Measurements from ENCODE around the gene PAPPA2. TPM values are rescaled to one million over a fixed set of nuclear protein-coding genes. Genes with fewer than 3 reads are reported as not detected.
A peak's percentile ranks its signal among the peaks of the same experiment; 100 is the strongest.

The PAPPA2 gene
- total and polyA plus RNA-seq, 2 donors (not counting 1 experiment from before 2014, with no cell fraction given): 0.24 to 4.1 TPM

DNA sequence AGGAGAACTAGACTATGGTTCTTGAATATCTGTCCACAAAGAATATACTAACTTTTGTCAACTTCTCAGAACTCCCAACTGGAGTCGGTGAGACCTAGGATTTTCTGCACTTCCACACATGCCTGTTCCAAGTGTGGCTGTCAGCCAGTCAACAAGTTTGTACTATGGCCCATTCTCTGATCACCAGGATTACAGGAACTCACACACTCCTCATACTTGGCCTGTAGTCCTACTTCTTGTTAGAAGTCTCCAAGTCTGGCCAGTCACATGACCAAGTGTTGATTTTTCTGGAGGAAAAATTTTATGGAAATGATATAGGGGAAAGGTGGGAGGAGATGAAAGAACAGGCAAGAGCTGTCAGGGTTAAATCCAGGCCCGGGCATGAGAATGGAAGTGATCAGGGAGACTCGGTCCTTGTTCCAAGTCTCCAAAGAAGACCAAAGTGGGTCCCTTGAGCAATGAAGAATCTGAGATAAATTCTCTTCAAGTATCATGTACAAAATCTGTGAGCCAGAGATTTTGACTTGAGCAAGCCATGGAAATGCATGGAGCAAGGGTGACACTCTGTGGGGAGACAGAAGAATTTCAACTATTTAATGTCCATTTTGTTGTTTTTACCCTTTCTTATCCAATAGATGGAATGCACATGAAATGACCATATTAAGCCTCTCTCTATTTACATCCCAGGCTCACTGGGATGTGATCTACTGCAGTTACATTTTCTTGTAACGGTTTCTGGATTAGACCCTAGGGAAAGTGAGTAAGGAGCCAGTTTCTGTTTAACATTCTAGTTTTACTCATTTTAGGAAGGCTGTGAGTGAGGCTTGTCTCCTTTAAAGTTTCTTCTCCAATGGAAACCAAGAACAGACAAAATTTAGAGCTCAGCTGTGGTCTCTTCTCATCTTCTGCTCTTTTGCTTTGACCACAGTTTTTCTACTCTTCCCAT lies 380.6 kb downstream of the PAPPA2 start:
- Histone ChIP-seq H3K27ac (ENCODE audit: insufficient read depth, low read length) (no peak overlapping the region), H4K20me1 (ENCODE audit: control insufficient read depth, extremely low read depth, insufficient read depth, low read length) (no peaks in the 10 kb centered on the region), H2AFZ (ENCODE audit: low read length) (no peak overlapping the region), H3K9ac (ENCODE audit: insufficient read depth, low read length) (no peak overlapping the region), H3K36me3 (ENCODE audit: control insufficient read depth, insufficient read depth, low read length) (no peaks in the 10 kb centered on the region), H3K4me3 (replicated peaks in 1 of 4; ENCODE audit: control extremely low read depth in 1 of 4, insufficient read depth in 1 of 4, low read depth in 3 of 4, low read length in 4 of 4) (no peak overlapping the region), H3K4me2 (ENCODE audit: extremely low read depth, insufficient read depth, low read length) (no peak overlapping the region), H3K9me3 (ENCODE audit: control insufficient read depth, insufficient read depth, low read depth, low read length) (no peaks in the 10 kb centered on the region), H3K79me2 (ENCODE audit: control insufficient read depth, insufficient read depth, low read length) (no peaks in the 10 kb centered on the region), H3K27me3 (ENCODE audit: control insufficient read depth, insufficient read depth, low read length) (no peaks in the 10 kb centered on the region), H3K4me1 (ENCODE audit: control insufficient read depth, extremely low read depth, insufficient read depth, low read length) (no peaks in the 10 kb centered on the region)
- TF ChIP-seq EZH2 (IDR thresholded peaks at IDR 0.05; ENCODE audit: low read length, missing control alignments): no peak
- TF ChIP-seq, protein P1, sequence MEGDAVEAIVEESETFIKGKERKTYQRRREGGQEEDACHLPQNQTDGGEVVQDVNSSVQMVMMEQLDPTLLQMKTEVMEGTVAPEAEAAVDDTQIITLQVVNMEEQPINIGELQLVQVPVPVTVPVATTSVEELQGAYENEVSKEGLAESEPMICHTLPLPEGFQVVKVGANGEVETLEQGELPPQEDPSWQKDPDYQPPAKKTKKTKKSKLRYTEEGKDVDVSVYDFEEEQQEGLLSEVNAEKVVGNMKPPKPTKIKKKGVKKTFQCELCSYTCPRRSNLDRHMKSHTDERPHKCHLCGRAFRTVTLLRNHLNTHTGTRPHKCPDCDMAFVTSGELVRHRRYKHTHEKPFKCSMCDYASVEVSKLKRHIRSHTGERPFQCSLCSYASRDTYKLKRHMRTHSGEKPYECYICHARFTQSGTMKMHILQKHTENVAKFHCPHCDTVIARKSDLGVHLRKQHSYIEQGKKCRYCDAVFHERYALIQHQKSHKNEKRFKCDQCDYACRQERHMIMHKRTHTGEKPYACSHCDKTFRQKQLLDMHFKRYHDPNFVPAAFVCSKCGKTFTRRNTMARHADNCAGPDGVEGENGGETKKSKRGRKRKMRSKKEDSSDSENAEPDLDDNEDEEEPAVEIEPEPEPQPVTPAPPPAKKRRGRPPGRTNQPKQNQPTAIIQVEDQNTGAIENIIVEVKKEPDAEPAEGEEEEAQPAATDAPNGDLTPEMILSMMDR (conservative IDR thresholded peaks at IDR 0.05 in 1 of 2, IDR thresholded peaks at IDR 0.05 in 1 of 2; ENCODE audit: low read depth in 1 of 2, low read length in 2 of 2): peak; percentile 13 to 66
- DNase-seq (ENCODE audit: low read depth in 2 of 2): peak; percentile 45 to 52

DNA sequence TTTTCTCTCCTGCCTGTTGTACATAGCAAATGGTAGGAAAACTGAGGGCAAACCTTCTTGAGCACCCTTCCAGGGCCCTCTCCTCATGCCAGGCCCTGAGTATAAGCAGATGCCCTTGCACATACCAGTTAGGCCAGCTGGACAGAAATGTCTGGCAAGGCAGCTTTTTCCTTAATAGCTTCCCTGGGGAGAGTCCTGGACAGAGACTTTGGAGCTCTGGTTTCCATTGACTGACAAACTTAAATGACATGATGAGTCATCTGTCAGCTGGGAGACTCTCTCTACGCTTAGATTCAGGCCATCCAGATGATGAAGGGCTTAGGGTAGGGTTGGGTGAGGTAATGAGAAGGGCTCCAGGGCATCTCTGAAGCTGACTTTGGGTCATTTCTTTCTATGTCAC lies 384.1 kb downstream of the PAPPA2 start:
- H3K79me2 ChIP-seq (ENCODE audit: control insufficient read depth, insufficient read depth, low read length): no peaks in the 10 kb centered on the region
- no peak overlapping the region for H2AFZ ChIP-seq (ENCODE audit: low read length)
- H3K9ac ChIP-seq (ENCODE audit: insufficient read depth, low read length): no peak overlapping the region
- no peaks in the 10 kb centered on the region for H3K9me3 ChIP-seq (ENCODE audit: control insufficient read depth, insufficient read depth, low read depth, low read length)
- H3K4me1 ChIP-seq (ENCODE audit: control insufficient read depth, extremely low read depth, insufficient read depth, low read length): no peaks in the 10 kb centered on the region
- TF ChIP-seq, protein P1 (conservative IDR thresholded peaks at IDR 0.05 in 1 of 2, IDR thresholded peaks at IDR 0.05 in 1 of 2; ENCODE audit: low read depth in 1 of 2, low read length in 2 of 2): no peak
- TF ChIP-seq EZH2 (IDR thresholded peaks at IDR 0.05; ENCODE audit: low read length, missing control alignments): no peak
- no peak for DNase-seq (ENCODE audit: low read depth in 2 of 2)
- no peak overlapping the region for H3K4me2 ChIP-seq (ENCODE audit: extremely low read depth, insufficient read depth, low read length)
- H3K4me3 ChIP-seq (replicated peaks in 1 of 4; ENCODE audit: control extremely low read depth in 1 of 4, insufficient read depth in 1 of 4, low read depth in 3 of 4, low read length in 4 of 4): no peak overlapping the region
- no peaks in the 10 kb centered on the region for H3K27me3 ChIP-seq (ENCODE audit: control insufficient read depth, insufficient read depth, low read length)
- H3K27ac ChIP-seq (ENCODE audit: insufficient read depth, low read length): no peak overlapping the region
- no peaks in the 10 kb centered on the region for H3K36me3 ChIP-seq (ENCODE audit: control insufficient read depth, insufficient read depth, low read length)
- H4K20me1 ChIP-seq (ENCODE audit: control insufficient read depth, extremely low read depth, insufficient read depth, low read length): no peaks in the 10 kb centered on the region

DNA sequence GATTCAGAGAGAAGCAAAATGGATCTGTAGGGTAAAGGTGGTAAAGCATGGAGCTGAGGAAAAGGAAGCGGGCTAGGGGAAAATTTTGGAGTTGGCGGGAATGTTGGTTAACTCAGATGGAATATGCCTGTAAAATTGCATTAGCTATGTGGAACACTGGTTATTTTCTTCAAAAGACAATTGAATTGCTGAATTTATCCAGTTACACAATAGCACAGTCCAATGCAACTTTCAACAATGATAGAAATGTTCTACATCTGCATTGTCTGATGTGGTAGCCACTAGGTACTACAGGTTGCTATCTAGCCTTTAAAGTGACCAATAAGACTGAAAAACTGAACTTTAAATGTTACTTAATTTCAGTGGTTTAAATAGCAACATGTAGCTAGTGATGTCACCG lies 386.3 kb downstream of the PAPPA2 start:
- no peaks in the 10 kb centered on the region for H3K36me3 ChIP-seq (ENCODE audit: control insufficient read depth, insufficient read depth, low read length)

More for the DNA sequence above, 386.3 kb downstream of the PAPPA2 start:
- Histone ChIP-seq H3K4me1 (ENCODE audit: control insufficient read depth, extremely low read depth, insufficient read depth, low read length) (no peaks in the 10 kb centered on the region), H2AFZ (ENCODE audit: low read length) (no peak overlapping the region), H3K27me3 (ENCODE audit: control insufficient read depth, insufficient read depth, low read length) (no peaks in the 10 kb centered on the region), H3K27ac (ENCODE audit: insufficient read depth, low read length) (no peak overlapping the region), H3K79me2 (ENCODE audit: control insufficient read depth, insufficient read depth, low read length) (no peaks in the 10 kb centered on the region), H3K4me3 (replicated peaks in 1 of 4; ENCODE audit: control extremely low read depth in 1 of 4, insufficient read depth in 1 of 4, low read depth in 3 of 4, low read length in 4 of 4) (no peak overlapping the region), H3K9ac (ENCODE audit: insufficient read depth, low read length) (no peak overlapping the region), H4K20me1 (ENCODE audit: control insufficient read depth, extremely low read depth, insufficient read depth, low read length) (no peaks in the 10 kb centered on the region), H3K4me2 (ENCODE audit: extremely low read depth, insufficient read depth, low read length) (no peak overlapping the region), H3K9me3 (ENCODE audit: control insufficient read depth, insufficient read depth, low read depth, low read length) (no peaks in the 10 kb centered on the region)
- no peak for TF ChIP-seq EZH2 (IDR thresholded peaks at IDR 0.05; ENCODE audit: low read length, missing control alignments)
- TF ChIP-seq, protein P1 (conservative IDR thresholded peaks at IDR 0.05 in 1 of 2, IDR thresholded peaks at IDR 0.05 in 1 of 2; ENCODE audit: low read depth in 1 of 2, low read length in 2 of 2): no peak
- DNase-seq (ENCODE audit: low read depth in 2 of 2): no peak

Data from fibroblast of lung (primary cell).